HepG2 (cell line): ENCODE data around the gene FKBP14. TPM values are rescaled to one million over a fixed set of nuclear protein-coding genes. Genes with fewer than 3 reads are reported as not detected.
A peak's percentile ranks its signal among the peaks of the same experiment; 100 is the strongest.

Experiments
- AHR ChIP-seq: IDR thresholded peaks from 2 replicates; pipeline ENCODE4 v1.6.1; 2018; ENCODE audit warnings: missing genetic modification reagents, missing compliant biosample characterization
- ATRX ChIP-seq: sonication (generic); formaldehyde crosslinking; IDR thresholded peaks from 2 replicates; pipeline ENCODE4 v1.4.0; 2020; ENCODE audit warnings: missing genetic modification reagents, borderline replicate concordance
- DMAP1 ChIP-seq: IDR thresholded peaks from 2 replicates; pipeline ENCODE4 v1.6.1; 2016
- GATAD2A ChIP-seq: IDR thresholded peaks from 2 replicates; pipeline ENCODE4 v1.6.1; 2016
- HOMEZ ChIP-seq: IDR thresholded peaks from 2 replicates; pipeline ENCODE4 v1.6.1; 2016; ENCODE audit warnings: low read depth
- MLX ChIP-seq: IDR thresholded peaks from 2 replicates; pipeline ENCODE4 v1.6.1; 2016
- PRDM4 ChIP-seq: sonication (generic); formaldehyde crosslinking; IDR thresholded peaks from 2 replicates; pipeline ENCODE4 v1.9.0; 2021; ENCODE audit warnings: missing genetic modification reagents, borderline replicate concordance
- SMC3 ChIP-seq: IDR thresholded peaks from 2 replicates; pipeline ENCODE4 v1.6.1; 2011; ENCODE audit warnings: low read length, improper control_type of control experiment
- SRSF9 ChIP-seq: fragments of 200-400 bp; formaldehyde crosslinking; IDR thresholded peaks from 2 replicates; pipeline ENCODE4 v1.6.1; 2018; ENCODE audit warnings: borderline replicate concordance, mild to moderate bottlenecking, low read depth, low read length; ENCODE audit not compliant: insufficient read depth, poor library complexity, severe bottlenecking
- TERF1 ChIP-seq: sonication (generic); formaldehyde crosslinking; IDR thresholded peaks from 2 replicates; pipeline ENCODE4 v1.8.0; 2022; ENCODE audit warnings: mild to moderate bottlenecking, missing genetic modification reagents, moderate library complexity
- ZBTB3 ChIP-seq: sonication (generic); formaldehyde crosslinking; IDR thresholded peaks from 2 replicates; pipeline ENCODE4 v1.4.0; 2020; ENCODE audit warnings: low read depth, mild to moderate bottlenecking, moderate library complexity, missing genetic modification reagents, borderline replicate concordance
- ZNF253 ChIP-seq: sonication (generic); formaldehyde crosslinking; IDR thresholded peaks from 2 replicates; pipeline ENCODE4 v1.8.0; 2022; ENCODE audit warnings: mild to moderate bottlenecking, missing genetic modification reagents, borderline replicate concordance
- ZNF318 ChIP-seq: sonication (generic); formaldehyde crosslinking; IDR thresholded peaks from 2 replicates; pipeline ENCODE4 v1.4.0; 2020; ENCODE audit warnings: mild to moderate bottlenecking, missing genetic modification reagents
- ZNF337 ChIP-seq: sonication (generic); formaldehyde crosslinking; IDR thresholded peaks from 2 replicates; pipeline ENCODE4 v1.5.1; 2020; ENCODE audit warnings: missing genetic modification reagents, low read depth, mild to moderate bottlenecking, borderline replicate concordance
- ZNF367 ChIP-seq: sonication (generic); formaldehyde crosslinking; IDR thresholded peaks from 2 replicates; pipeline ENCODE4 v1.4.0; 2020; ENCODE audit warnings: missing genetic modification reagents, borderline replicate concordance
- polyA plus RNA-seq, 8 experiments: library from polyadenylated mRNA; depleted of rRNA in 3 of 8; stranded (reverse) in 7 of 8; unstranded in 1 of 8; fragments of >200 nt; fragmentation: Illumina TruSeq in 4 of 8; extraction: Trizol in 4 of 8; gene quantifications; 2 replicates each; pipeline versions ENCODE4 v1.2.1 to v1.2.3, GENCODE V29; 2011 to 2016; ENCODE audit warnings: low read depth in 4 of 8, missing spikeins in 1 of 8, mixed read lengths in 1 of 8; ENCODE audit not compliant: insufficient read depth in 1 of 8
- total RNA-seq, 5 experiments: library from RNA; depleted of rRNA; stranded (reverse); fragments of >200 nt; fragmentation: Illumina TruSeq; extraction: Trizol; gene quantifications; 2 replicates each; pipeline ENCODE4 v1.2.3, GENCODE V29; 2016; ENCODE audit warnings: low read depth in 1 of 5

FKBP14 gene
- total and polyA plus RNA-seq, 2 of the 13 experiments (the other 11 are each of a cell fraction or from before 2014, with no cell fraction given): 20.0 to 32.3 TPM

GRCh38 chr7:29989257-29989995, 37.1 kb downstream of the FKBP14 start, which contains the start of gene SCRN1 (continued):
- TF ChIP-seq PRDM4 (no peak), TERF1 (CRISPR knock-in tag) (no peak), SRSF9 (no peak), ZNF367 (CRISPR knock-in tag) (no peak), SMC3 (no peak), ZNF337 (CRISPR knock-in tag) (0 out of 2 replicates have a peak, but pooled peaks have one; percentile 38), GATAD2A (no peak; the same call in 1 of the 2 replicates), AHR (CRISPR knock-in tag) (no peak; the same call in 1 of the 2 replicates), ZNF253 (no peak), DMAP1 (CRISPR knock-in tag) (no peak), ZNF318 (CRISPR knock-in tag) (no peak), MLX (CRISPR knock-in tag) (no peak), ATRX (CRISPR knock-in tag) (no peak), ZBTB3 (no peak), HOMEZ (CRISPR knock-in tag) (no peak)
